Stimulated activated CD8-positive, alpha-beta memory T cell treated with anti-CD3 and anti-CD28 coated beads, Interleukin-4, amount 100 ng/mL, for 48 hours (primary cell): ENCODE results near the gene LRRC57.

Experiments
- DNase-seq: peaks from one replicate; pipeline ENCODE4 v3.0.0-alpha.2; 2020

LRRC57 gene

GRCh38 chr15:42490671-42491538, 57.7 kb downstream of the LRRC57 start, which contains the start of gene ZNF106:
ZNF106 (minus strand) TSS chr15:42491141; CDS start chr15:42472289, 18,852 bp downstream.
- peak; percentile 90 for DNase-seq

- DNase-seq = no peak
These were observed 58.3 kb downstream of the LRRC57 start for GRCh38 chr15:42490291-42490670.
